Peyer's patch (tissue), 4 donors: ENCODE data around the gene SGIP1.

ENCODE experiments used
- CTCF ChIP-seq, 6 experiments: fragments of 450-650 bp in 4 of 6; fragments of 200-600 bp in 2 of 6; sonication (generic) in 1 of 6; IDR thresholded peaks; one replicate each; pipeline ENCODE4 v1.5.1; 2017 to 2019; ENCODE audit warnings: antibody characterized with exemption in 6 of 6, mild to moderate bottlenecking in 3 of 6, moderate library complexity in 1 of 6
- POLR2A ChIP-seq, 2 donors: fragments of 450-650 bp; IDR thresholded peaks; one replicate each; pipeline ENCODE4 v1.5.1; 2017; ENCODE audit warnings: antibody characterized with exemption in 2 of 2, mild to moderate bottlenecking in 2 of 2, moderate library complexity in 2 of 2

DNA sequence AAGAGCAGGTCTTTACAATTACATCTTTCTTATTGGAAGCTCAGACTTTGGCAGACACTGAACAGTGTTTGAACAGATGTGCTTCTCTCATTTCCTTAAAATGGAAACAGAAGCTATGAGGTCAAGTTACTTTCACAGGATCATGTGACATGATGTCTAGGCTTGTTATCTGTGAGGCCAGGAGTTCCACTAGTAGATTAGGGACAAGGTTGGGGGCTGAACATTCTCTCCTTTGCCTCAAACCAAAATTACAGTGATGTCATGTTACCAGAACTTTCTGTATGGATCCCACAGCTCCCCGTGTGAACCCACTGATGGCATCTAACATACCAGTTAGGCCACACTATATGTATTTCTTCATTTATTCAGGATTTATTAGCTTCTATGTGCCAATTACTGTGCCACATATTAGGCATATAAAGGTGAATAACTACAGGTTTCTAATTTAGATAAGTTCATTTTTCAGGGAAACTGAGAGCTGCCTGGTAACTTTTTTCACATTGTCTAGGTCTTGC is 224.3 kb downstream of the SGIP1 start:
- no peak for TF ChIP-seq POLR2A (IDR thresholded peaks at IDR 0.05)
- no peak for TF ChIP-seq CTCF (IDR thresholded peaks at IDR 0.05)
